PC-3 (cell line): ENCODE measurements around the gene TRAPPC2L. TPM values are rescaled to one million over a fixed set of nuclear protein-coding genes. Genes with fewer than 3 reads are reported as not detected.

ENCODE experiments used
- ATAC-seq: fragments of 200-7000 bp; cut with Tn5 transposase; 2 replicates; pipeline ENCODE4 v1.9.1; 2020; ENCODE audit warnings: mild to moderate bottlenecking, moderate library complexity
- BruUV-seq: library from RNA; stranded (reverse); fragments of 400-500 nt; replicated peaks from 2 replicates; lab custom pipeline; 2021; lab: Mats Ljungman, UMichigan
- CTCF ChIA-PET: fragments of 300-600 bp; sonication (Branson Sonifier 250); formaldehyde crosslinking; loops from one replicate; lab custom pipeline; 2022; ENCODE audit warnings: antibody characterized with exemption; lab: Charles Lee
- POLR2A ChIA-PET: fragments of 300-600 bp; sonication (Branson Sonifier 250); formaldehyde crosslinking; loops from one replicate; lab custom pipeline; 2022; ENCODE audit warnings: antibody characterized with exemption; ENCODE audit not compliant: unreplicated experiment; lab: Charles Lee
- DNase-seq: peaks from one replicate; pipeline ENCODE4 v3.0.0-alpha.2; 2015
- H2AFZ ChIP-seq: fragments of 300-600 bp; sonication (generic); 2 replicates; pipeline ENCODE4 v1.6.0; 2016; ENCODE audit warnings: antibody characterized with exemption, low read length
- H3F3A ChIP-seq: fragments of 300-600 bp; sonication (generic); one replicate; pipeline ENCODE4 v1.6.0; 2017; ENCODE audit warnings: antibody characterized with exemption, low read length, control low read depth, mild to moderate bottlenecking; ENCODE audit not compliant: unreplicated experiment
- H3K27ac ChIP-seq: fragments of 300-600 bp; sonication (generic); 2 replicates; pipeline ENCODE4 v1.5.1; 2016; ENCODE audit warnings: mild to moderate bottlenecking, low read length
- H3K27me3 ChIP-seq: fragments of 300-600 bp; sonication (generic); 2 replicates; pipeline ENCODE4 v1.6.1; 2016; ENCODE audit warnings: low read length, mixed read lengths
- H3K36me3 ChIP-seq: fragments of 300-600 bp; sonication (generic); 2 replicates; pipeline ENCODE4 v1.6.1; 2016; ENCODE audit warnings: low read depth, mixed run types, low read length, mixed read lengths
- H3K4me1 ChIP-seq: fragments of 300-600 bp; sonication (generic); 2 replicates; pipeline ENCODE4 v1.5.1; 2016; ENCODE audit warnings: low read length; ENCODE audit not compliant: insufficient read depth
- H3K4me2 ChIP-seq: fragments of 300-600 bp; sonication (generic); 2 replicates; pipeline ENCODE4 v1.6.0; 2016; ENCODE audit warnings: low read length
- H3K4me3 ChIP-seq: fragments of 300-600 bp; sonication (generic); 2 replicates; pipeline ENCODE4 v1.5.1; 2016; ENCODE audit warnings: mild to moderate bottlenecking, low read length, mixed read lengths
- H3K79me2 ChIP-seq: fragments of 300-600 bp; sonication (generic); 2 replicates; pipeline ENCODE4 v1.6.1; 2017; ENCODE audit warnings: low read length, mixed read lengths
- H3K9ac ChIP-seq: fragments of 300-600 bp; sonication (generic); 2 replicates; pipeline ENCODE4 v1.6.0; 2016; ENCODE audit warnings: mild to moderate bottlenecking, low read length
- H3K9me2 ChIP-seq: fragments of 300-600 bp; sonication (generic); replicated peaks from 2 replicates; pipeline ENCODE4 v1.6.1; 2016; ENCODE audit warnings: mixed run types, low read length, mixed read lengths
- H3K9me3 ChIP-seq: fragments of 300-600 bp; sonication (generic); 2 replicates; pipeline ENCODE4 v1.6.1; 2016; ENCODE audit warnings: low read length, mixed read lengths
- H4K20me1 ChIP-seq: fragments of 300-600 bp; sonication (generic); 2 replicates; pipeline ENCODE4 v1.6.1; 2016; ENCODE audit warnings: low read length, mixed read lengths
- CTCF ChIP-seq: fragments of 300-600 bp; sonication (generic); conservative IDR thresholded peaks from 2 replicates; pipeline ENCODE4 v1.5.1; 2017; ENCODE audit warnings: antibody characterized with exemption, low read depth, mild to moderate bottlenecking, low read length
- EZH2 ChIP-seq: fragments of 300-600 bp; sonication (generic); IDR thresholded peaks from one replicate; pipeline ENCODE4 v1.6.1; 2017; ENCODE audit warnings: antibody characterized with exemption, mild to moderate bottlenecking, low read length; ENCODE audit not compliant: unreplicated experiment
- EZH2phosphoT487 ChIP-seq: fragments of 300-600 bp; sonication (generic); IDR thresholded peaks from 2 replicates; pipeline ENCODE4 v1.6.1; 2018; ENCODE audit warnings: mild to moderate bottlenecking, antibody characterized with exemption, low read length, borderline replicate concordance
- intact Hi-C: fragments of 100-400 bp; cut with micrococcal nuclease; formaldehyde crosslinking; loops from 2 replicates; pipeline ENCODE4 v1.9.0; 2023
- total RNA-seq: library from RNA; depleted of rRNA; stranded (reverse); fragments of >200 nt; gene quantifications from 2 replicates; pipeline ENCODE4 v1.2.3, GENCODE V29; 2014

Gene TRAPPC2L
- total RNA-seq, 1 experiment from 2014 or later = 77.5 TPM

GRCh38 chr16:88886420-88886844 is 29.5 kb downstream of the TRAPPC2L start:
- Histone ChIP-seq H3K9ac (no peak overlapping the region), H3K27me3 (no peaks in the 10 kb centered on the region), H3K9me2 (no peaks in the 10 kb centered on the region), H3K4me2 (no peak overlapping the region), H3K9me3 (no peaks in the 10 kb centered on the region), H3F3A (no peaks in the 10 kb centered on the region), H3K36me3 (no peaks in the 10 kb centered on the region), H2AFZ (no peak overlapping the region), H3K27ac (no peak overlapping the region), H3K79me2 (no peaks in the 10 kb centered on the region), H4K20me1 (no peaks in the 10 kb centered on the region), H3K4me1 (peaks cover 6% of the 10 kb centered on the region; the same call in 1 of the 2 replicates), H3K4me3 (no peak overlapping the region)
- ChIA-PET POLR2A (no interaction called here), CTCF (no interaction called here)
- no peak for DNase-seq
- TF ChIP-seq EZH2 (no peak), CTCF (no peak), EZH2phosphoT487 (no peak)
- no TSS peak for BruUV-seq
- intact Hi-C loops = no loop called here
- ATAC-seq = no peak

- no peak overlapping the region for H2AFZ ChIP-seq
Observed at GRCh38 chr16:88886845-88887521, 30.1 kb downstream of the TRAPPC2L start.

More at GRCh38 chr16:88886845-88887521, 30.1 kb downstream of the TRAPPC2L start:
- no peaks in the 10 kb centered on the region for H3K9me2 ChIP-seq
- TF ChIP-seq EZH2phosphoT487 (no peak), CTCF (no peak), EZH2 (no peak)
- H4K20me1 ChIP-seq = no peaks in the 10 kb centered on the region
- H3K9me3 ChIP-seq = no peaks in the 10 kb centered on the region
- H3K79me2 ChIP-seq = no peaks in the 10 kb centered on the region
- H3K4me2 ChIP-seq = no peak overlapping the region
- H3K27ac ChIP-seq = no peak overlapping the region
- no peaks in the 10 kb centered on the region for H3K36me3 ChIP-seq
- CTCF ChIA-PET = no interaction called here
- H3K9ac ChIP-seq = no peak overlapping the region
- intact Hi-C loops = no loop called here
- POLR2A ChIA-PET = no interaction called here
- no TSS peak for BruUV-seq
- no peaks in the 10 kb centered on the region for H3K27me3 ChIP-seq
- no peak overlapping the region for H3K4me3 ChIP-seq
- ATAC-seq (no peak), DNase-seq (no peak)
- H3K4me1 ChIP-seq = peaks cover 6% of the 10 kb centered on the region; the same call in 1 of the 2 replicates
- no peaks in the 10 kb centered on the region for H3F3A ChIP-seq
